ENCODE measurements around the gene N4BP2.

GRCh38 chr4:40055863-40056715, 561 bp upstream of the N4BP2 start:
- TF ChIP-seq ZNF274 (IDR thresholded peaks at IDR 0.05; ENCODE audit: low read length): no peak
- TF ChIP-seq ZNF274 (tag by site-specific recombination; IDR thresholded peaks at IDR 0.05; ENCODE audit: borderline replicate concordance): no peak
- TF ChIP-seq PBX3 (CRISPR knock-in tag; IDR thresholded peaks at IDR 0.05): no peak
- TF ChIP-seq CTCF (tag by site-specific recombination; IDR thresholded peaks at IDR 0.05): no peak; the same call in 1 of the 2 replicates
- TF ChIP-seq BCL11B (tag by site-specific recombination; IDR thresholded peaks at IDR 0.05; ENCODE audit: low read depth): no peak
- TF ChIP-seq ZNF600 (tag by site-specific recombination; IDR thresholded peaks at IDR 0.05): no peak; the same call in 1 of the 2 replicates
- TF ChIP-seq ZXDB (tag by site-specific recombination; IDR thresholded peaks at IDR 0.05): no peak; the same call in none of the 2 replicates
- no peak for TF ChIP-seq EGR2 (tag by site-specific recombination; IDR thresholded peaks at IDR 0.05; ENCODE audit: low read depth)
- no peak for TF ChIP-seq HOXA7 (CRISPR knock-in tag; IDR thresholded peaks at IDR 0.05; ENCODE audit: borderline replicate concordance)
- TF ChIP-seq SALL2 (tag by site-specific recombination; IDR thresholded peaks at IDR 0.05; ENCODE audit: borderline replicate concordance): no peak
- no peak for TF ChIP-seq ZNF830 (tag by site-specific recombination; IDR thresholded peaks at IDR 0.05; ENCODE audit: low read depth)
- TF ChIP-seq ZNF174 (tag by site-specific recombination; IDR thresholded peaks at IDR 0.05): no peak

Data from HEK293 (cell line).